ENCODE results near the gene RPL38.

RPL38 gene

DNA sequence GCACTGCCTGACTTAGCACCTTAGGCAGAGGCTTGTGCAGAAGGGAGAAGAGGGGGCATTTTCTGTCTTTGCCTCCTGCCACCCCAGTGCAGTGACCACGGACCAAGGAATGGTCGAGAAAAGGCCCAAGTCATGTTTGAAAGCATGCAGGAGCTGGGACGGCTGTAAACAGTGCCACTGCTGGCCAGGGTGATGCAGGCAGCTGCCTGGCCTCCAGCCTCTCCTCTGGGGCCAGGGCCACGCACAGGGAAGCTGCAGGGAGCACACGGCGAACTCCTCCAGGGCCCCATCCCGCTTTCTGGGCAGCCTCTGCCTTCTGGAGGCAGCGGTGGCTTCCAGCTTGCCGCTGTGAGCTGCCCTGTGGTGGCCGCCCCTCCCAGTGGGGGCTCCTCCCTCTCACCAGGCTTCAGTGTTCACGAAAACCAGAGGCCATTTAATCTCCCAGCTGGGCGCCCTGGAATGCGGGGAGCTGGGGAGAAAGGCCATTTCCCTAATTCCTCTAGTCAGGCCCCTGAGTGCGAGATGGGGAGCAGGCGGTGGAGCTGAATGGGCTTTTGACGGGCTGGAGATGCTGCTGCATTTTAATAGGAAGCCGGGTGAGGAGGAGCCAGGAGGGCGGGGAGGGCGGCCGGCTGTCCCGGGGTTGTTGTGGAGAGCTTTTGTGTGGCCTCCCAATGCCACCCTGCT is 41.8 kb downstream of the RPL38 start:
- DNase-seq = peak in 55 of 56 donors; percentile 47 to 96 (median 88)

DNA sequence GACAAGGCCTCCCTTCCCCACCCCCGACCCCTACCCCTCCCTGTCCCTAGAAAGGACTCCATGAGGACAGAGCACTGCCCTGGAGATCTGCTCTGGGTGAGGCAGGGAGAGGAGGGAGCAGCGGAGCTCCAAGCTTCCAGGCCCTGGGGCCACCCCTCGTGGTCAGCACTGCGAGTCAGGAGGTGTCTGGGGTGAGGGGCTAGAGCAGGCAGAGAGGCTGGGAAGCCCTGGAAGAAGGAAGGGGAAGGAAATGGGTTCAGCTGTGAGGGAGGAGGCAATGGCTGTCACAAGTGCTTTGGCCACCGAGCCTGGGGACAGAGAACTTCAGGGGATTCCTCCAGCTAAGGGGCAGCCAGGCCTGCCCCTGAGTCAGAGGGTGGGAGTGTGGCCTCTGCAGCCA is 42.4 kb downstream of the RPL38 start:
- peak in 1 of 56 donors; percentile 74 for DNase-seq

DNA sequence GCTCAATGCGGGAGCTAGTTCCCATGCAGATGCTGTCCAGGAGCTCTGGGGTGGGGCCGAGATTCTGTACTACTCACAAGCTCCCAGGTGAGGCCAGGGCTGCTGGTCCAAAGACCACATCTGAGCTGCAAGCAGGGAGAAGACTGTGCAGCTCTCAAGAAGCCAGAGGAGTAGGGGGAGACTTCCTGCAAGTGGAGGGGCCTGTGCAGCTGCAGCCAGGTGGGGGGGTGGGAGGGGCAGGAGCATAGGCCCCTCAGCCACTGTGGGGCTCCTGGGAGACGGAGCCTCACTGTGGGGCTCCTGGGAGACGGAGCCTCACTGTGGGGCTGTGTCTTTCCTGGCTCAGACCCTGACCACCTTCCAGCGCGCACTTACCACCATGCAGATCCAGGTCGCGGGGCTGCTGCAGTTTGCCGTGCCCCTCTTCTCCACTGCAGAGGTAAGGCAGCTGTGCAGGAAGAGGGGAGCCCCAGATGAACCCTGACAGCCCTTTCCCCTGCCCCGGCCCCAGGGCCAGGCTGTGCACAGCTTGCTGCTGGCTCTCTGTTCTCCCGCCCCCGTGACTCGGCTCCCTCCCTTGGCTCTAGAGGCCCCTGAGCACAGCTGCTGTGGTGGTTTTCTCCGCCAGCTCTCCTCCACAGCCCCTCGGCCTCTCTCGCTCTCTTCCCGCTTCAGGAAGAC is 46.3 kb downstream of the RPL38 start:
- DNase-seq = peak in 11 of 56 donors; percentile 13 to 54 (median 34)

DNA sequence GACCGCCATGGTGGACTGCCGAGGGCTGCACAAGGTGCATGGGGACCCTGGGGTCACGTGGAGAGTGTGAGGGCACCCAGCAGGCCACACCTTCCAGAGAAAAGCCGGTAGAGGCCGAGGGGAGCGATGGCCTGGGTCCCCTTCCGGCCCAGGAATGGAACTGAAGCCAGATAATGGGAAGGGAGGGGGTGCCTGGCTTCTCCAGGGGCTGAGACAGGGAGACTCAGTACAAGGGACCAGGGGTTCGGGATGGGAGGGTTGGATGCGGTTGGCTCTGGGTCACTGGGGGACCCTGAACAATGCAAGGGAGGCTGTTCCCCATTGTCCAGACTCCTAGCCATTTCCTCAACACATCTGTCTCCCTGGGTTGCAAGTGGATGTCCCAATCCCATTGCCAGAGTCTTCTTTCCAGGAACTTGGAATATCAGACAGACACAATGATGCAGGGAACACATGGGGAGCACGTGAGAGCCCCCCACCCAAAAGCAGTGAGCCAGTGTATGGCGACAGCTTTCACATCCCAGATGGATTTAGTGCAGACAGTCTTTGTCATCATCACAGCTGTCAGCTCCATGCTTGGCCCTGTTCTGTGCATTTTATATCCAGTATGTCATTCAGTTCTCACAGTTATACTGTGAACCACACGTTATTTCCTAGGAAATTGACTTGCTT is 47.0 kb downstream of the RPL38 start:
- peak in 1 of 56 donors; percentile 14 for DNase-seq

DNA sequence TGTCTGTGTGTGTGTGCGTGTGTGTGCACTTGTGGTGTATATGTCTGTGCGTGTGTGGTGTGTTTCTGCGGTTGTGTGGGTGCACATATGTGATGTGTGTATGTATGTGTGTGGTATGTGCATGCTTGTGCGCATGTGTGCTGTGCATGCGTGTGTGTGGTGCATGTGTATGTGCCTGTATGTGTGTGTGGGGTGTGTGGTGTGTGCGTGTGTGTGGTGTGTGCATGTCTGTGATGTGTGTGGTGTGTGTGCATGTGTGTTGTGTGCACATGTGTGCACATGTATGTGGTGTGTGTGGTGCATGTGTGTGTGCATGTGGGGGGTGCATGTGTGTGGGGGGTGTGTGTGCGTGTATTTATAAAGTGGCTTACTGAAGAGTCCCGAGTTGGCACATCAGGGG is 47.6 kb downstream of the RPL38 start:
- DNase-seq = no peak

DNA sequence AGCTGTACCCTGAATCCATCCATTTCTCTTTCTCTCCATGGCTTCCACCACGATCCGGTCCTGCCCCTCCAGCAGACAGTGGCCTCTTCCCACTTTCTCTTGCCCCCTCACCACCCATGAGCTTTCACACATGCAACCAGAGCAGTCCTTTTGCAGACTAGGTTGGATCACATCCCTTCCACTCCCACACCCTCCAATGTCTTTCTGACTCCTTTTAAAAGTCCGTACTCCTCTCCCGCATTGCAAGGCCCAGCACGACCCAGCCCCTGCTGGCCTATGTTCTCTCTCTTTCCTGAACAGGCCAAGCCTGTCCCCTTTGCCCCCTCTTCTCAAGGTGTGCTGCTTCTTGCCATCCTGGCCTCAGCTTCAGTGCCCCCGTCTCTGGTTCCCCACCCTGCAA is 48.1 kb downstream of the RPL38 start:
- no peak for DNase-seq

DNA sequence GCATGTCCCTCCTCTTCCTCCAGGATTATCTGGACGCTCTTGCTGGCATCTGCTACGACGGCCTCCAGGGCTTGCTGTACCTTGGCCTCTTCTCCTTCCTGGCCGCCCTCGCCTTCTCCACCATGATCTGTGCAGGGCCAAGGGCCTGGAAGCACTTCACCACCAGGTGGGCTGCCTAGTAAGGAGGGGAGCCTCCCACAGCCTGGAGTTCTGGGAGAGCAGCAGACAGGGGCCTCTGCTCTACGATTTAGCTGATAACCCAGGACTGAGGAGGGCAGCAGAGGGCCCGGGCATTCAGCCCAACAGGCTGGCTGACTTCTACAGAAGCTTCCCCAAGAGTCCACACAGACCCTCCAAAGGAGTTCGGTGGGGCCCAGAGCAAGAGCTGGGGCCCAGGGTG is 48.7 kb downstream of the RPL38 start:
- no peak for DNase-seq

DNA sequence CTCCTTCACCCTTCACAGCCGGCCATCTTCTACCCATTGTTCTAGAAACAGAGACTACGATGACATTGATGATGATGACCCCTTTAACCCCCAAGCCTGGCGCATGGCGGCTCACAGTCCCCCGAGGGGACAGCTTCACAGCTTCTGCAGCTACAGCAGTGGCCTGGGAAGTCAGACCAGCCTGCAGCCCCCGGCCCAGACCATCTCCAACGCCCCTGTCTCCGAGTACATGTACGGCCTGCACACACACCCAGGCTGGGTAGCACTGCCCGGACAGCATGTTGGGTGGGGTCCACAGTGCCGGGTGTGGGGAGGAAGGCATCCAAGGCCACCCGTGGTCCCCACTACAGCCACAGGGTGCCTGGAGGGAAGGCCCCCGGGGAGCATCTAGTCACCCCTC is 49.6 kb downstream of the RPL38 start:
- DNase-seq = no peak

DNA sequence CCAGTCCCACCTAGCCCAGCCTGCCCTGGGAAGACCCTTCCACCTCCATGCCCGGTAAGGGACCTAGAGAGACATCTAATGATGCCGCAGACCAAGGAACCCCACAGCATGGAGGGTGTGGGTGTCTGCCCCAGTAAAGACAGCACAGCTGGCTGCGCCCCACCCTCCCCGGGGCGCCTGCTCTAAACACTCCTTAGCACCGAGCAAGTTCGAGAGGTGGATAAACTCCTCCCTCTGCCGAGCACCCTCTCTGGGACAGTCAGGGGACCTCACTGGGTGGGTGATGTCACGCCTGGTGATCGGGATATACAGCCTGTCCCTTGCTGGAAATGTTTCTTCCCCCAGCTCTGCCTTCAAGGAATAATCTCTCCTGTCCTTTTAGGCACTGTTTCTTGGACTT is 53.8 kb downstream of the RPL38 start:
- DNase-seq = no peak

DNA sequence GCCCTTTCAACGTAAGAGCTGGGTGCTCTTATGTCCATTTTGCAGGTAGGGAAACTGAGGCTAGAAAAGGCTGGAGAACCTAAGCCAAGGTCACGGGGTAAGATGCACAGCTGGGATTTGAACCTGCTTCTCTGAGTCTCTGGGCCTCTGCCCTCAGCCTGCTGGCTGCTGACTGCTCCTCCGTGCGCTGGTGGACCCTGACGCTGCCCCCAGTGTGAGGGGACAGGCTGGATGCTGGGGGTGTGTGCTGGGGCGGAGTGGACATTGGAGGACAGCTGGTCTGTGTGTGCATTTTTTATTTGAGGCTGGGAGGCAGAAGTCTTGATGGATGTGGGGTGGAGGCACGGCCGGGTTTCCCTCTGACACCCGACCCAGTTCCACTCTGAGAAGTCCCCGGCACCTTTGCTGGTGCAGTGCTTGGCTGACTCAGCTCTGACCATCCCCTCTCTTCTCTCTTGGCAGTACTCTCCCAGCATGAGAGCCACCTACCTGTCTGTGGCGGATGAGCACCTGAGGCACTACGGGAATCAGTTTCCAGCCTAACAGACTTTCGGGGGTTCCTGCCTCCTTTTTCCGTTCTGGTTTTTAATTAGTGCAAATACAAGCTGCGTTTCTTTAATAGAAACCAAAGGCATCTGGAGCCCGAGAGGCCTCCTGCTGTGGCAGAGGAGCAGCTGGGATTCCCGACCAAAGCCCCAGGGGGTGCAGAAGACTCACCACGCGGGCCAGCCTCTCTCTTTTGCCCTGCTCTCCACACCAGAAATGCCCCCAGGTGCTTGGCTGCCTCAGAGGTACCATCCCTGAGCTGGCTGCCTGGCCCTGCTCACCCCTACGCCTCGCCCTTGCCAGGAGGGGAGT is 56.4 kb downstream of the RPL38 start:
- DNase-seq = no peak

All from amygdala (tissue), 56 donors.